HepG2 (cell line): ENCODE results near the gene SCAMP3. TPM values are rescaled to one million over a fixed set of nuclear protein-coding genes. Genes with fewer than 3 reads are reported as not detected.

Experiments
- AGO2 ChIP-seq: fragments of 200-400 bp; formaldehyde crosslinking; optimal IDR thresholded peaks from 2 replicates; pipeline ENCODE3; 2017; ENCODE audit warnings: mild to moderate bottlenecking, low read depth, low read length, moderate library complexity
- ARNT2 ChIP-seq: sonication (generic); formaldehyde crosslinking; IDR thresholded peaks from 2 replicates; pipeline ENCODE4 v1.8.0; 2022; ENCODE audit warnings: mild to moderate bottlenecking, low read depth, missing genetic modification reagents, moderate library complexity
- CENPT ChIP-seq: sonication (generic); formaldehyde crosslinking; IDR thresholded peaks from 2 replicates; pipeline ENCODE4 v1.8.0; 2022; ENCODE audit warnings: low read depth, mild to moderate bottlenecking, moderate library complexity, missing genetic modification reagents
- GABPA ChIP-seq, 2 experiments: IDR thresholded peaks; 2 replicates each; pipeline ENCODE4 v1.6.1; 2011 to 2016; ENCODE audit warnings: low read depth in 2 of 2, low read length in 1 of 2, missing biosample characterization in 1 of 2, missing genetic modification characterization in 1 of 2
- HDAC2 ChIP-seq: sonication (generic); formaldehyde crosslinking; IDR thresholded peaks from 2 replicates; pipeline ENCODE4 v1.4.0; 2020; ENCODE audit warnings: missing genetic modification reagents
- KDM3A ChIP-seq: IDR thresholded peaks from 2 replicates; pipeline ENCODE4 v1.6.1; 2018; ENCODE audit warnings: low read depth, missing compliant biosample characterization
- KDM6A ChIP-seq: IDR thresholded peaks from 2 replicates; pipeline ENCODE4 v1.6.1; 2016; ENCODE audit warnings: low read depth
- MAZ ChIP-seq, 2 experiments: sonication (generic) in 1 of 2; formaldehyde crosslinking in 1 of 2; IDR thresholded peaks; 2 replicates each; pipeline versions ENCODE4 v1.5.0 to v1.6.1; 2012 to 2020; ENCODE audit warnings: low read depth in 2 of 2, mild to moderate bottlenecking in 2 of 2, borderline replicate concordance in 1 of 2, improper control_type of control experiment in 1 of 2, low read length in 1 of 2, missing genetic modification reagents in 1 of 2, moderate library complexity in 1 of 2
- MLLT10 ChIP-seq: sonication (generic); formaldehyde crosslinking; IDR thresholded peaks from 2 replicates; pipeline ENCODE4 v1.4.0; 2020; ENCODE audit warnings: missing genetic modification reagents
- PCBP2 ChIP-seq: fragments of 200-400 bp; formaldehyde crosslinking; optimal IDR thresholded peaks from 2 replicates; pipeline ENCODE3; 2018; ENCODE audit warnings: low read length, low read depth; ENCODE audit not compliant: poor library complexity, severe bottlenecking
- PITX1 ChIP-seq: sonication (generic); formaldehyde crosslinking; IDR thresholded peaks from 2 replicates; pipeline ENCODE4 v1.5.1; 2020; ENCODE audit warnings: mild to moderate bottlenecking, missing genetic modification reagents
- RAD51 ChIP-seq: fragments of 450-650 bp; IDR thresholded peaks from 2 replicates; pipeline ENCODE4 v1.6.1; 2016; ENCODE audit warnings: borderline replicate concordance
- RBM39 ChIP-seq: fragments of 200-400 bp; formaldehyde crosslinking; IDR thresholded peaks from one replicate; pipeline ENCODE4 v1.6.1; 2018; ENCODE audit warnings: antibody characterized with exemption, mild to moderate bottlenecking, low read depth, low read length; ENCODE audit not compliant: poor library complexity, severe bottlenecking
- REL ChIP-seq: sonication (generic); formaldehyde crosslinking; conservative IDR thresholded peaks from 2 replicates; pipeline ENCODE4 v1.8.0; 2022; ENCODE audit warnings: mild to moderate bottlenecking, missing genetic modification reagents, moderate library complexity
- SAP130 ChIP-seq: IDR thresholded peaks from 2 replicates; pipeline ENCODE4 v1.6.1; 2016; ENCODE audit warnings: low read depth
- TOE1 ChIP-seq: sonication (generic); formaldehyde crosslinking; IDR thresholded peaks from 2 replicates; pipeline ENCODE4 v1.4.0; 2020; ENCODE audit warnings: mild to moderate bottlenecking, missing genetic modification reagents
- ZFX ChIP-seq: sonication (generic); formaldehyde crosslinking; IDR thresholded peaks from 2 replicates; pipeline ENCODE4 v1.4.0; 2020; ENCODE audit warnings: mild to moderate bottlenecking, low read depth, missing genetic modification reagents, moderate library complexity
- ZNF180 ChIP-seq: sonication (generic); formaldehyde crosslinking; IDR thresholded peaks from 2 replicates; pipeline ENCODE4 v1.4.0; 2020; ENCODE audit warnings: low read depth, missing genetic modification reagents, borderline replicate concordance
- ZNF432 ChIP-seq: sonication (generic); formaldehyde crosslinking; IDR thresholded peaks from 2 replicates; pipeline ENCODE4 v1.5.0; 2020; ENCODE audit warnings: missing genetic modification reagents, mild to moderate bottlenecking, borderline replicate concordance
- ZNF451 ChIP-seq: sonication (generic); formaldehyde crosslinking; IDR thresholded peaks from 2 replicates; pipeline ENCODE4 v1.5.0; 2020; ENCODE audit warnings: mild to moderate bottlenecking, missing genetic modification reagents
- ZNF468 ChIP-seq: sonication (generic); formaldehyde crosslinking; IDR thresholded peaks from 2 replicates; pipeline ENCODE4 v1.8.0; 2022; ENCODE audit warnings: mild to moderate bottlenecking, moderate library complexity, missing genetic modification reagents
- ZNF558 ChIP-seq: sonication (generic); formaldehyde crosslinking; IDR thresholded peaks from 2 replicates; pipeline ENCODE4 v1.9.0; 2022; ENCODE audit warnings: mild to moderate bottlenecking, missing genetic modification reagents, borderline replicate concordance
- ZNF720 ChIP-seq: sonication (generic); formaldehyde crosslinking; IDR thresholded peaks from 2 replicates; pipeline ENCODE4 v1.4.0; 2020; ENCODE audit warnings: missing genetic modification reagents
- polyA plus RNA-seq, 8 experiments: library from polyadenylated mRNA; depleted of rRNA in 3 of 8; stranded (reverse) in 7 of 8; unstranded in 1 of 8; fragments of >200 nt; fragmentation: Illumina TruSeq in 4 of 8; extraction: Trizol in 4 of 8; gene quantifications; 2 replicates each; pipeline versions ENCODE4 v1.2.1 to v1.2.3, GENCODE V29; 2011 to 2016; ENCODE audit warnings: low read depth in 4 of 8, missing spikeins in 1 of 8, mixed read lengths in 1 of 8; ENCODE audit not compliant: insufficient read depth in 1 of 8
- total RNA-seq, 5 experiments: library from RNA; depleted of rRNA; stranded (reverse); fragments of >200 nt; fragmentation: Illumina TruSeq; extraction: Trizol; gene quantifications; 2 replicates each; pipeline ENCODE4 v1.2.3, GENCODE V29; 2016; ENCODE audit warnings: low read depth in 1 of 5
- TF ChIP-seq, protein P1 (sequence below): IDR thresholded peaks from 2 replicates; pipeline ENCODE4 v1.6.1; 2016; ENCODE audit warnings: missing biosample characterization, missing genetic modification reagents, low read depth
- TF ChIP-seq, protein P2 (sequence below): sonication (generic); formaldehyde crosslinking; IDR thresholded peaks from 2 replicates; pipeline ENCODE4 v1.4.0; 2020; ENCODE audit warnings: missing genetic modification reagents, borderline replicate concordance

The SCAMP3 gene
- total and polyA plus RNA-seq, 2 of the 13 experiments (the other 11 are each of a cell fraction or from before 2014, with no cell fraction given): 46.8 to 83.3 TPM

DNA sequence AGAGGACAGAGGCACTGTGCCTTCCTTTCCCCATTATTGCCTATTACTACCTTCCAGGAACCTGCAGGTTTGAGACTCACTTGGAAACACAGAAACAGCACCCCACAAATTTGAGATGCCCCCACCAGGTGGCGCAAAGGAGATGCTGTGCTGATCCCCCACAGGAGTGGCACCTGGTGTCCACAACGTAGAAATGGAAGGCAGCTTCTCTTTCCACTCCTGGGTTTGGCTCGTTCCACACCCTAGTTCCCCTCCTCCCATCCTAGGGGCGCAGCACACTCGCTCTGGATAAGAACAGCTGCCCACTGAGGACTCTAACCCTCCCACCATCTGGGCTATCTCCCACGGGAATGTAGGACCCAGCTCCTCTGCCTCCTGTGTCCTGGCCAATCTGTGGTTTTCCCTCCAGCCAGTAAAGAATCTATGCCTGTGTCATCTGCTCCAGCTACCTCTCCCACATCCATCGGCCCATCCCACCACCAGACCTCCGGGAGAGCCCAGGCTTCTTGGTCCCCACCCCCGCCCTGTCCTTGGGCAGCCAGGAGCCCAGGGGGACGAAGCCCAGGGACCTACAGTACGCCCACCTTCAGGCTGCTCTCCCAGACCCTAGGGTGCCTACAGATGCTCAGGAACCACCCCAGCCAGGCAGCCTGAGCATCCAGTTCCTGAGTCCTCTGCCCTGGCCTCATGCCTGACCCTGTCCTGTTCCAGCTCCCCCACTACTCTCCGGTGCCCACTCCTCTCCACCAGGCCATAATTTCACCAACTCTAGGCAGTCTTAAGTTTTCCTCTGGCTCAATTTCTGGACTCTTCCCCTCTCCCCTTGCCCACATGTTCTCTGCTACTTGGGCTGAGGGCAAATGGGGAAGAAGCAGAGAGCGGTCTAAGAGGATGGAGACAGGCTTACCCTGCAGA lies 55.0 kb downstream of the SCAMP3 start (continued):
- TF ChIP-seq ZNF180 (CRISPR knock-in tag) (no peak), ZFX (CRISPR knock-in tag) (no peak; the same call in 1 of the 2 replicates), RAD51 (no peak), RBM39 (no peak), PCBP2 (no peak), MLLT10 (CRISPR knock-in tag) (no peak), TOE1 (no peak), REL (no peak), KDM3A (CRISPR knock-in tag) (no peak), ZNF451 (CRISPR knock-in tag) (0 out of 2 replicates have a peak, but pooled peaks have one; percentile 18), AGO2 (no peak), MAZ (IDR thresholded peaks at IDR 0.05; ENCODE audit: borderline replicate concordance, low read depth, low read length) (no peak; the same call in 1 of the 2 replicates), MAZ (CRISPR knock-in tag; IDR thresholded peaks at IDR 0.05; ENCODE audit: low read depth) (0 out of 2 replicates have a peak, but pooled peaks have one; percentile 21), ZNF468 (CRISPR knock-in tag) (no peak), ZNF558 (CRISPR knock-in tag) (no peak), ZNF432 (CRISPR knock-in tag) (no peak), ZNF720 (no peak), GABPA (IDR thresholded peaks at IDR 0.05; ENCODE audit: low read depth, low read length) (no peak), GABPA (CRISPR knock-in tag; IDR thresholded peaks at IDR 0.05; ENCODE audit: low read depth) (no peak), HDAC2 (CRISPR knock-in tag) (no peak), PITX1 (CRISPR knock-in tag) (no peak), ARNT2 (CRISPR knock-in tag) (no peak), SAP130 (CRISPR knock-in tag) (peak; percentile 59), KDM6A (CRISPR knock-in tag) (no peak), CENPT (CRISPR knock-in tag) (0 out of 2 replicates have a peak, but pooled peaks have one; percentile 33)
- TF ChIP-seq, protein P1, sequence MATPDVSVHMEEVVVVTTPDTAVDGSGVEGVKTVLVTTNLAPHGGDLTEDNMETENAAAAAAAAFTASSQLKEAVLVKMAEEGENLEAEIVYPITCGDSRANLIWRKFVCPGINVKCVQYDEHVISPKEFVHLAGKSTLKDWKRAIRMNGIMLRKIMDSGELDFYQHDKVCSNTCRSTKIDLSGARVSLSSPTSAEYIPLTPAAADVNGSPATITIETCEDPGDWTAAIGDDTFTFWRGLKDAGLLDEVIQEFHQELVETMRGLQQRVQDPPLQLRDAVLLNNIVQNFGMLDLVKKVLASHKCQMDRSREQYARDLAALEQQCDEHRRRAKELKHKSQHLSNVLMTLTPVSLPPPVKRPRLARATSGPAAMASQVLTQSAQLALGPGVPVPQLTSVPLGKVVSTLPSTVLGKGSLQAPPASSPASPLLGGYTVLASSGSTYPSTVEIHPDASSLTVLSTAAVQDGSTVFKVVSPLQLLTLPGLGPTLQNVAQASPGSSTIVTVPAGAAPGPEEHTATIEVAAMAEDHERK (CRISPR knock-in tag): no peak
- TF ChIP-seq, protein P2, sequence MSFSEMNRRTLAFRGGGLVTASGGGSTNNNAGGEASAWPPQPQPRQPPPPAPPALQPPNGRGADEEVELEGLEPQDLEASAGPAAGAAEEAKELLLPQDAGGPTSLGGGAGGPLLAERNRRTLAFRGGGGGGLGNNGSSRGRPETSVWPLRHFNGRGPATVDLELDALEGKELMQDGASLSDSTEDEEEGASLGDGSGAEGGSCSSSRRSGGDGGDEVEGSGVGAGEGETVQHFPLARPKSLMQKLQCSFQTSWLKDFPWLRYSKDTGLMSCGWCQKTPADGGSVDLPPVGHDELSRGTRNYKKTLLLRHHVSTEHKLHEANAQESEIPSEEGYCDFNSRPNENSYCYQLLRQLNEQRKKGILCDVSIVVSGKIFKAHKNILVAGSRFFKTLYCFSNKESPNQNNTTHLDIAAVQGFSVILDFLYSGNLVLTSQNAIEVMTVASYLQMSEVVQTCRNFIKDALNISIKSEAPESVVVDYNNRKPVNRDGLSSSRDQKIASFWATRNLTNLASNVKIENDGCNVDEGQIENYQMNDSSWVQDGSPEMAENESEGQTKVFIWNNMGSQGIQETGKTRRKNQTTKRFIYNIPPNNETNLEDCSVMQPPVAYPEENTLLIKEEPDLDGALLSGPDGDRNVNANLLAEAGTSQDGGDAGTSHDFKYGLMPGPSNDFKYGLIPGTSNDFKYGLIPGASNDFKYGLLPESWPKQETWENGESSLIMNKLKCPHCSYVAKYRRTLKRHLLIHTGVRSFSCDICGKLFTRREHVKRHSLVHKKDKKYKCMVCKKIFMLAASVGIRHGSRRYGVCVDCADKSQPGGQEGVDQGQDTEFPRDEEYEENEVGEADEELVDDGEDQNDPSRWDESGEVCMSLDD (CRISPR knock-in tag): peak; percentile 30; the same call in 1 of the 2 replicates
